Tibial artery (tissue), 4 donors: Measurements from ENCODE around the gene CHERP.

Experiments used
- DNase-seq, 2 donors: peaks; one replicate each; pipeline ENCODE4 v3.0.0-alpha.2; 2019
- H3K27ac ChIP-seq, 2 donors: fragments of 200-600 bp; sonication (generic) in 1 of 2; 1 replicate in 1 of 2; 2 replicates in 1 of 2; pipeline ENCODE4 v1.5.1; 2018 to 2019; ENCODE audit warnings: mild to moderate bottlenecking in 1 of 2
- H3K27me3 ChIP-seq, 2 donors: fragments of 200-600 bp; sonication (generic) in 1 of 2; one replicate each; pipeline versions ENCODE4 v1.5.1 to v1.6.0; 2016 to 2019
- H3K36me3 ChIP-seq, 3 donors: fragments of 200-600 bp; sonication (generic) in 2 of 3; one replicate each; pipeline ENCODE4 v1.5.1; 2016 to 2019; ENCODE audit warnings: mild to moderate bottlenecking in 2 of 3
- H3K4me1 ChIP-seq, 4 donors: fragments of 200-600 bp; sonication (generic) in 2 of 4; 1 replicate in 3 of 4; 2 replicates in 1 of 4; pipeline ENCODE4 v1.5.1; 2016 to 2019
- H3K4me3 ChIP-seq, 2 donors: fragments of 200-600 bp; sonication (generic) in 1 of 2; 1 replicate in 1 of 2; 2 replicates in 1 of 2; pipeline ENCODE4 v1.5.1; 2018 to 2019; ENCODE audit warnings: mild to moderate bottlenecking in 2 of 2
- H3K9me3 ChIP-seq, 3 donors: fragments of 200-600 bp; sonication (generic) in 1 of 3; one replicate each; pipeline ENCODE4 v1.5.1; 2016 to 2019
- CTCF ChIP-seq, 2 experiments: fragments of 200-600 bp in 1 of 2; fragments of 450-650 bp in 1 of 2; IDR thresholded peaks; one replicate each; pipeline ENCODE4 v1.5.1; 2017 to 2019; ENCODE audit warnings: antibody characterized with exemption in 2 of 2, mild to moderate bottlenecking in 1 of 2, moderate library complexity in 1 of 2
- intact Hi-C: fragments of 100-400 bp; cut with DNase I; formaldehyde crosslinking; loops from one replicate; pipeline ENCODE4 v1.15.0; 2023; ENCODE audit warnings: low total_unique reads

CHERP gene

GRCh38 chr19:16579381-16579780 lies 37.1 kb upstream of the CHERP start:
- no peak for TF ChIP-seq CTCF (IDR thresholded peaks at IDR 0.05)
- peaks cover 24 to 41% (median 37%) of the 10 kb centered on the region in 3 donors for H3K36me3 ChIP-seq
- DNase-seq, result no peak
- H3K27me3 ChIP-seq, result no peaks in the 10 kb centered on the region
- H3K4me1 ChIP-seq, result peaks cover 7 to 42% (median 24%) of the 10 kb centered on the region in 4 donors
- no peak overlapping the region for H3K4me3 ChIP-seq
- intact Hi-C loops, result no loop called here
- H3K27ac ChIP-seq, result no peak overlapping the region
- H3K9me3 ChIP-seq, result no peaks in the 10 kb centered on the region

- Histone ChIP-seq H3K36me3 (peaks cover 24 to 41% (median 37%) of the 10 kb centered on the region in 3 donors), H3K27me3 (no peaks in the 10 kb centered on the region), H3K4me3 (no peak overlapping the region), H3K9me3 (no peaks in the 10 kb centered on the region), H3K4me1 (peaks cover 0 to 42% (median 25%) of the 10 kb centered on the region in 4 donors), H3K27ac (no peak overlapping the region)
- intact Hi-C loops, result no loop called here
- DNase-seq, result no peak
- no peak for TF ChIP-seq CTCF (IDR thresholded peaks at IDR 0.05)
Observed at GRCh38 chr19:16577531-16577985, 35.3 kb upstream of the CHERP start.

- H3K27me3 ChIP-seq, result no peaks in the 10 kb centered on the region
- H3K9me3 ChIP-seq, result no peaks in the 10 kb centered on the region
- no peak overlapping the region for H3K4me3 ChIP-seq
- TF ChIP-seq CTCF (IDR thresholded peaks at IDR 0.05), result no peak
- peaks cover 24 to 41% (median 37%) of the 10 kb centered on the region in 3 donors for H3K36me3 ChIP-seq
- intact Hi-C loops, result no loop called here
- no peak for DNase-seq
- peaks cover 0 to 36% (median 22%) of the 10 kb centered on the region in 4 donors for H3K4me1 ChIP-seq
- H3K27ac ChIP-seq, result no peak overlapping the region
Observed at GRCh38 chr19:16576690-16577530, 34.7 kb upstream of the CHERP start.

- no peak for TF ChIP-seq CTCF (IDR thresholded peaks at IDR 0.05)
- Histone ChIP-seq H3K36me3 (peaks cover 24 to 41% (median 37%) of the 10 kb centered on the region in 3 donors), H3K27ac (no peak overlapping the region), H3K9me3 (no peaks in the 10 kb centered on the region), H3K27me3 (no peaks in the 10 kb centered on the region), H3K4me3 (no peak overlapping the region), H3K4me1 (peaks cover 0 to 36% (median 29%) of the 10 kb centered on the region in 4 donors)
- DNase-seq, result no peak
- intact Hi-C loops, result no loop called here
Observed at GRCh38 chr19:16575861-16576689, 33.8 kb upstream of the CHERP start.

GRCh38 chr19:16575282-16575681 lies 33.0 kb upstream of the CHERP start:
- no peak for TF ChIP-seq CTCF (IDR thresholded peaks at IDR 0.05)
- intact Hi-C loops, result no loop called here

More at GRCh38 chr19:16575282-16575681, 33.0 kb upstream of the CHERP start:
- Histone ChIP-seq H3K27me3 (no peaks in the 10 kb centered on the region), H3K27ac (no peak overlapping the region), H3K4me1 (peaks cover 0 to 39% (median 33%) of the 10 kb centered on the region in 4 donors), H3K9me3 (no peaks in the 10 kb centered on the region), H3K36me3 (peaks cover 24 to 41% (median 37%) of the 10 kb centered on the region in 3 donors), H3K4me3 (no peak overlapping the region)
- DNase-seq, result no peak
